GM12873 (cell line): ENCODE data around the gene DNAH6.

Experiments used
- TF ChIP-seq, protein P1 (sequence below): IDR thresholded peaks from 2 replicates; pipeline ENCODE4 v1.5.1; 2012; ENCODE audit warnings: low read depth, mild to moderate bottlenecking, moderate library complexity, low read length, control low read depth; ENCODE audit not compliant: insufficient read depth; ENCODE audit errors: missing control alignments

Gene DNAH6, protein sequence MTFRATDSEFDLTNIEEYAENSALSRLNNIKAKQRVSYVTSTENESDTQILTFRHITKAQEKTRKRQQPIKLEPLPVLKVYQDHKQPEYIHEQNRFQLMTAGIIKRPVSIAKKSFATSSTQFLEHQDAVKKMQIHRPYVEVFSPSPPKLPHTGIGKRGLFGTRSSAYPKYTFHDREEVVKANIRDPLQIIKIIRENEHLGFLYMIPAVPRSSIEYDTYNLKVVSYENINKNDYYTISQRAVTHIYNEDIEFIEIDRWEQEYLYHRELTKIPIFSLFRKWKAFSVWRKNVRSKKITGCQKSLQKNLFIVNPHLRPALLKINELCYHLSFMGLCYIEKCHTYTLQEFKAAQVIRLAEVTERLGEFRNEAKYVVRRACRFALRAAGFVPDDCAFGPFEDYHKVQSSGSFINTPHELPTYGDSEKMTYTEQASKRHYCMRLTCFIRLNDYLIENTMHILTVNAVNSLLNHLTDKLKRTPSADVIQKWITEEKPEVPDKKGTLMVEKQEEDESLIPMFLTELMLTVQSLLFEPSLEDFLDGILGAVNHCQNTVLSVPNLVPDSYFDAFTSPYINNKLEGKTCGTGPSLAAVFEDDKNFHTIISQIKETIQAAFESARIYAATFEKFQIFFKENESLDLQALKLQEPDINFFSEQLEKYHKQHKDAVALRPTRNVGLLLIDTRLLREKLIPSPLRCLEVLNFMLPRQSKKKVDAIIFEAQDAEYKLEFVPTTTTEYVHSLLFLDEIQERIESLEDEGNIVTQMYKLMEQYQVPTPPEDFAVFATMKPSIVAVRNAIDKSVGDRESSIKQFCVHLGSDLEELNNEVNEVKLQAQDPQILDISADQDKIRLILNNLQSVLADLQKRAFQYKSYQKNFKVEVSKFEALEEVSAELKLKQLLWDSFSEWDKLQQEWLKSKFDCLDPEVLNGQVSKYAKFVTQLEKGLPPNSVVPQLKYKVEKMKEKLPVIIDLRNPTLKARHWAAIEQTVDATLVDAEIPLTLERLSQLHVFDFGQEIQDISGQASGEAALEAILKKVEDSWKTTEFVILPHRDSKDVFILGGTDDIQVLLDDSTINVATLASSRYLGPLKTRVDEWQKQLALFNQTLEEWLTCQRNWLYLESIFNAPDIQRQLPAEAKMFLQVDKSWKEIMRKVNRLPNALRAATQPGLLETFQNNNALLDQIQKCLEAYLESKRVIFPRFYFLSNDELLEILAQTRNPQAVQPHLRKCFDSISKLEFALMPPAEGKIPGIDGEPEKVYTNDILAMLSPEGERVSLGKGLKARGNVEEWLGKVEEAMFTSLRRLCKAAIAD (N-terminal part only)

DNA sequence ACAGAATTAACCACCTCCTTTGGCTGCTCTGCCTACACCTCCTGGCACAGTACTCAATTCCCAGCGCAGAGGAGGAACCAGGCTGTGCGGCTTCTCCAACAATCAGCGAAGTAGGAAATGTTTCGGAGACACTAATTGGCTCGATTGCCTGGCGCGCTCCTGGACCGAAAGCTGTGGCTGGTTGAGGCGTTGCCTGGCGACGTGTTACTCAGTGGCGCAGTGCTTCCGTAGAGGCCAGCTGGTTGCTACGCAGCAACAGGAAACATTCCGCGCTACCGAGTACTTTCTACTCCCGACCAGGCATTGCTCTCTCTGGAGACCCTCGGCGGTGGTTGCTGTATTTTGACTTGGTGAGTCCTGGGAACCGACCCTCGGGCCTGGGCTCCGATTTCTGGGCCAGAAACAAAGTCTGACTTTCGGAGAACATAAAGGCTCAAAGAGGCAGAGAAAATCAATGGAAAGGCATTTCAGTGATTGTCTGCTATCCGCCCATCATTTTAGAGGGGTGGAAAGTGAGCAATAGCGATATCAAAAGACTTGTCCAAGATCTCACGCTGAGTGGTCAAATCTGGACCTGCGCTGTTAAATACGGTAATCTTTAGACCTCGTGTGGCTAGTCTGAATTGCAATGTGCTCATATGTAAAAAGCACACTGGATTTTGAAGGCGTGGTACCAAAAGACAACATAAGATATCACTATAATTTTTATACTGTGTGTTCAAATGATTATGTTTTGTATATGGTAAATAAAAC is at the start of gene DNAH6:
Gene DNAH6, plus strand, starts transcription at position 265 of the 753 bp plus-strand sequence. CDS start 1,329 bp downstream, outside the sequence.
- TF ChIP-seq, protein P1, sequence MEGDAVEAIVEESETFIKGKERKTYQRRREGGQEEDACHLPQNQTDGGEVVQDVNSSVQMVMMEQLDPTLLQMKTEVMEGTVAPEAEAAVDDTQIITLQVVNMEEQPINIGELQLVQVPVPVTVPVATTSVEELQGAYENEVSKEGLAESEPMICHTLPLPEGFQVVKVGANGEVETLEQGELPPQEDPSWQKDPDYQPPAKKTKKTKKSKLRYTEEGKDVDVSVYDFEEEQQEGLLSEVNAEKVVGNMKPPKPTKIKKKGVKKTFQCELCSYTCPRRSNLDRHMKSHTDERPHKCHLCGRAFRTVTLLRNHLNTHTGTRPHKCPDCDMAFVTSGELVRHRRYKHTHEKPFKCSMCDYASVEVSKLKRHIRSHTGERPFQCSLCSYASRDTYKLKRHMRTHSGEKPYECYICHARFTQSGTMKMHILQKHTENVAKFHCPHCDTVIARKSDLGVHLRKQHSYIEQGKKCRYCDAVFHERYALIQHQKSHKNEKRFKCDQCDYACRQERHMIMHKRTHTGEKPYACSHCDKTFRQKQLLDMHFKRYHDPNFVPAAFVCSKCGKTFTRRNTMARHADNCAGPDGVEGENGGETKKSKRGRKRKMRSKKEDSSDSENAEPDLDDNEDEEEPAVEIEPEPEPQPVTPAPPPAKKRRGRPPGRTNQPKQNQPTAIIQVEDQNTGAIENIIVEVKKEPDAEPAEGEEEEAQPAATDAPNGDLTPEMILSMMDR = no peak

DNA sequence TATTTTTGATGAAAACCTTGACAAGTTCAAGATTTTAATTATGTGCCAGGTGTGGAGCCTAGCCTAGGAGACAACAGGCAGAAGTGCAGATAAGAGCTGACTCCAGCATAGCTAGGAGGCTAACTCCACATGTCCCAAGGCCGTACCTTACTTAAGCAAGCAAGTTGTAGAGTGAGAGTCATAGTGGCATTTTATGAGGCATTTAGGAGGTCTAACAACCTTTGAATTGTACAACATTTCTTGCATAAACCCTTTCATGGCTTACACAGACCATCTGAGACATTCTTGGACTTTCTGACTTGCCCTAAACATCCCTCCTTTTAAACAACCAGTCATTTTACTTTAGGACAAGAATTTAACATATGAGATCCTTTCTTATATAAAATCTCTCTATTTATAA is 48.9 kb upstream of the DNAH6 start:
- TF ChIP-seq, protein P1 = no peak

DNA sequence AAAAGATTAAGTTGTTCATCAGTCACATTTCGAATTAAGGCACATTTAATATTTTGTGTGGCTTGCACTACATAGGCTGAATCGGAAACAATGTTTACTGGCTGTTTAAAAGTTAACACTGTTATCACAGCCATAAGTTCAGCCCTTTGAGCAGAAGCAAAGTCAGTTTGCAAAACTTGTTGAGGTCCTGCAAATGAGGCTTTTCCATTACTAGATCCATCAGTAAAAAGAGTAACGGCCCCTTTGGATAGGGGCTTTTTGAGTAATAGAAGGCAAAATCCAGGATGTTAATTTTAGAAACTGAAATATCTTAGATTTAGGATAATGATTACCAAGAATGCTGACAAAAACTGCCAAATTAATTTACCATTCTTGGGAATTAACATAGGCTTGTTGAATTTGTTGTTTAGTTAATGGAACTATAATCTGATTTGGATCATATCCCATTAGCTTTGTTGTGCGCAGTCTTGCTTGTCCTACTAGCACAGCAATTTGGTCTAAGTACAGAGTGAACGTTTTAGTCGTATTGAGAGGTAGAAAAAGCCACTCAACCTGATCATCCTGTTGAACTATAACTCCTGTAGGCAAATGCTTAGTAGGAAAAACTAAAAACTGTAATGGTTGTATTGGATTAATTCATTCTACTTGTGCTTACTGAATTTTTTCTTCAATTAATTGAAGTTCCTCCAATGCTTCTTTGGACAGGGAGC is 43.3 kb upstream of the DNAH6 start:
- TF ChIP-seq, protein P1 = no peak

DNA sequence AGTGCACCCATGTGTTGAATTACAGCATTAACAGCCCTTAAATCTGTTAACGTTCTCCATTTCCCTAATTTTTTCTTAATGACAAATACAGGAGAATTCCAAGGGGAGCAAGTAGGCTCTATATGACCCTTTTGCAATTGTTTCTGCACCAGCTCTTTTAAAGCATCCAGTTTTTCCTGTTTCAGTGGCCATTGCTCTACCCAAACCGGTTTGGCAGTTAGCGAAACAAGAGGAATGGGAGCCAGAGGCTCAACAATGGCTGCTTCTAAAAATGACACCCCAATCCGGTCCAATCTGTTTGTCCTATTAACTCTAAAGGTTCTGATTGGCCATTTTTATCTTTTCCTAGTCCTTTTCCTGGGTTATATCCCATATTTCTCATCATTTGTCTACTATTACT is 42.1 kb upstream of the DNAH6 start:
- TF ChIP-seq, protein P1 = no peak

DNA sequence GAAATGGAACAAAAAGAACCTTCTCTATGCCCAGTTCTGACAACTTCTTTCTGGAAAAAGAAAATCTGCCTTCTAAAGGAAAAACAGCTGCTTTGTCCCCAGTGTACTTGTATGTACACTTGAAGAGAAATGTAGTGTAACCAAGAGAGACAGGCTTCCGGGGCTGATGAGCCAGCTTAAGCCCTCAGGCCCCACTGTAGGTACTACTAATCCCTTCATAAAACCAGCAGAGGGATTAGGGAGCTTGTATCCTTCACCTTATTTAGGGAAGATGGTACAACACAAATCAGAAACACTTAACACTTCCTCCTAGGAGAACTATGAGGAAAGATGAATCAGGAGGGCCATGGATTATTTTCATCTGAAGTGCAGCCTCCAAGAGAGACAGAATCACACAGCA is 38.4 kb upstream of the DNAH6 start:
- TF ChIP-seq, protein P1 = no peak

DNA sequence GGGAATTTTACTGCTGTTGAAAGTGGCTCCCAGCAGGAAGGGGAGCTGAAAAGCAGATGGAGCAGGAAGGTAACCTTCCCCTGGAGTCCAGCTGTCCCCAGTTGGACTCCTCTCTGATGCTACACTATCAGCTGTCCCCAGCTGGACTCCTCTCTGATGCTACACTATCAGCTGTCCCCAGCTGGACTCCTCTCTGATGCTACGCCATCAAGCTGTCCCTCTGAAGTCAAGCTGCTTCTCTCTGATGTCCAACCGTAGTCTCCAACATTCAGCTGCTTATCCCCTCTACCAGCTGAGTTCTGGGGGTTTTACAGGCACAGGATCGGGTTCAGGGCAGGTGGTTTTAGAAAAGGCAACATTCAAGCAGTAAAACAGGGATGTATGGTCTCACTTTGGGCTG is 37.4 kb upstream of the DNAH6 start:
- TF ChIP-seq, protein P1 = no peak
